Keratinocyte (primary cell): ENCODE results near the gene MPZL2. TPM values are rescaled to one million over a fixed set of nuclear protein-coding genes. Genes with fewer than 3 reads are reported as not detected.
A peak's percentile ranks its signal among the peaks of the same experiment; 100 is the strongest.

Experiments
- DNase-seq: peaks from one replicate; pipeline ENCODE4 v3.0.0-alpha.2; 2011; ENCODE audit warnings: low read depth, missing footprints, low spot score
- FAIRE-seq: peaks from 2 replicates; lab custom pipeline; 2011; peaks lifted over from hg19 to GRCh38; lab: Jason Lieb, UNC
- H2AFZ ChIP-seq: 2 replicates; pipeline ENCODE4 v1.6.0; 2012; ENCODE audit warnings: low read length, control low read depth, inconsistent platforms; ENCODE audit not compliant: control insufficient read depth
- H3K27ac ChIP-seq: 2 replicates; pipeline ENCODE4 v1.5.1; 2011; ENCODE audit warnings: low read length; ENCODE audit not compliant: control insufficient read depth, insufficient read depth
- H3K27me3 ChIP-seq: 3 replicates; pipeline ENCODE4 v1.6.0; 2011; ENCODE audit warnings: low read length; ENCODE audit not compliant: control insufficient read depth, insufficient read depth; ENCODE audit errors: extremely low read depth
- H3K36me3 ChIP-seq, 2 experiments: 2 replicates in 1 of 2; 3 replicates in 1 of 2; pipeline ENCODE4 v1.5.1; 2011; ENCODE audit warnings: low read length in 2 of 2, mild to moderate bottlenecking in 1 of 2; ENCODE audit not compliant: control insufficient read depth in 2 of 2, insufficient read depth in 2 of 2; ENCODE audit errors: extremely low read depth in 1 of 2
- H3K4me1 ChIP-seq: 3 replicates; pipeline ENCODE4 v1.5.1; 2011; ENCODE audit warnings: low read length; ENCODE audit not compliant: control insufficient read depth, insufficient read depth; ENCODE audit errors: extremely low read depth
- H3K4me2 ChIP-seq: 3 replicates; pipeline ENCODE4 v1.6.0; 2011; ENCODE audit warnings: low read depth, low read length; ENCODE audit not compliant: control insufficient read depth, insufficient read depth; ENCODE audit errors: extremely low read depth
- H3K4me3 ChIP-seq, 3 experiments: fragments of 200-600 bp in 1 of 3; sonication (generic) in 1 of 3; 2 replicates in 2 of 3; 3 replicates in 1 of 3; pipeline ENCODE4 v1.5.1; 2011 to 2016; ENCODE audit warnings: low read length in 3 of 3, mild to moderate bottlenecking in 3 of 3, control low read depth in 2 of 3, inconsistent platforms in 1 of 3, low read depth in 1 of 3, mixed read lengths in 1 of 3, mixed run types in 1 of 3, moderate library complexity in 1 of 3; ENCODE audit not compliant: control insufficient read depth in 2 of 3, insufficient read depth in 2 of 3; ENCODE audit errors: extremely low read depth in 1 of 3
- H3K79me2 ChIP-seq: 2 replicates; pipeline ENCODE4 v1.6.0; 2012; ENCODE audit warnings: low read length; ENCODE audit not compliant: control insufficient read depth, insufficient read depth
- H3K9ac ChIP-seq: 3 replicates; pipeline ENCODE4 v1.6.0; 2011; ENCODE audit warnings: low read length; ENCODE audit not compliant: control insufficient read depth, insufficient read depth; ENCODE audit errors: extremely low read depth
- H3K9me1 ChIP-seq: 3 replicates; pipeline ENCODE4 v1.6.0; 2011; ENCODE audit warnings: low read length; ENCODE audit not compliant: control insufficient read depth, insufficient read depth; ENCODE audit errors: extremely low read depth
- H3K9me3 ChIP-seq: 2 replicates; pipeline ENCODE4 v1.5.1; 2012; ENCODE audit warnings: low read depth, low read length; ENCODE audit not compliant: control insufficient read depth
- H4K20me1 ChIP-seq: 3 replicates; pipeline ENCODE4 v1.6.0; 2011; ENCODE audit warnings: low read length; ENCODE audit not compliant: control insufficient read depth, insufficient read depth; ENCODE audit errors: extremely low read depth
- CTCF ChIP-seq, 3 experiments: IDR thresholded peaks in 1 of 3; conservative IDR thresholded peaks in 1 of 3; optimal IDR thresholded peaks in 1 of 3; 2 replicates in 2 of 3; 3 replicates in 1 of 3; pipeline versions ENCODE3 to v1.5.1; 2011; ENCODE audit warnings: low read length in 3 of 3, mild to moderate bottlenecking in 3 of 3, moderate library complexity in 2 of 3, control low read depth in 1 of 3, inconsistent platforms in 1 of 3; ENCODE audit not compliant: insufficient read depth in 2 of 3; ENCODE audit errors: extremely low read depth in 1 of 3
- EZH2 ChIP-seq: IDR thresholded peaks from one replicate; pipeline ENCODE4 v1.6.1; 2012; ENCODE audit warnings: inconsistent platforms, mild to moderate bottlenecking, low read length, moderate library complexity
- dilution Hi-C: fragments of 300-500 bp; cut with MboI; formaldehyde crosslinking; loops from one replicate; pipeline ENCODE4 v1.7.0; 2020; ENCODE audit warnings: low sequenced_read_pairs; ENCODE audit not compliant: extremely low pct_ligation_motif_present
- polyA plus RNA-seq, 5 experiments: library from polyadenylated mRNA; depleted of rRNA in 3 of 5; stranded (reverse) in 3 of 5; stranded (forward) in 1 of 5; unstranded in 1 of 5; fragments of >200 nt; gene quantifications; 1 replicate in 1 of 5; 2 replicates in 3 of 5; 3 replicates in 1 of 5; pipeline versions ENCODE4 v1.2.1 to v1.2.3, GENCODE V29; 2011 to 2012; ENCODE audit warnings: missing spikeins in 2 of 5, low read depth in 1 of 5, low replicate concordance in 1 of 5

The MPZL2 gene
- polyA plus RNA-seq, 1 donor (not counting 4 experiments of a cell fraction or from before 2014, with no cell fraction given): 225 TPM

GRCh38 chr11:118243161-118243560 is 20.9 kb downstream of the MPZL2 start:
- Histone ChIP-seq H3K27ac (no peak overlapping the region), H2AFZ (no peak overlapping the region), H3K4me1 (peaks cover 18% of the 10 kb centered on the region), H3K27me3 (no peaks in the 10 kb centered on the region), H3K79me2 (peaks cover 4% of the 10 kb centered on the region), H3K36me3 (no peaks in the 10 kb centered on the region), H3K9me3 (no peaks in the 10 kb centered on the region), H3K9me1 (no peaks in the 10 kb centered on the region), H3K4me3 (no peak overlapping the region), H3K4me2 (no peak overlapping the region), H4K20me1 (no peaks in the 10 kb centered on the region), H3K9ac (no peak overlapping the region)
- dilution Hi-C loops: no loop called here
- TF ChIP-seq EZH2 (no peak), CTCF (optimal IDR thresholded peaks at IDR 0.05 in 1 of 3, IDR thresholded peaks at IDR 0.05 in 1 of 3, conservative IDR thresholded peaks at IDR 0.05 in 1 of 3; ENCODE audit: extremely low read depth in 1 of 3, insufficient read depth in 2 of 3, low read length in 3 of 3) (no peak)
- FAIRE-seq (no peak), DNase-seq (no peak)

DNA sequence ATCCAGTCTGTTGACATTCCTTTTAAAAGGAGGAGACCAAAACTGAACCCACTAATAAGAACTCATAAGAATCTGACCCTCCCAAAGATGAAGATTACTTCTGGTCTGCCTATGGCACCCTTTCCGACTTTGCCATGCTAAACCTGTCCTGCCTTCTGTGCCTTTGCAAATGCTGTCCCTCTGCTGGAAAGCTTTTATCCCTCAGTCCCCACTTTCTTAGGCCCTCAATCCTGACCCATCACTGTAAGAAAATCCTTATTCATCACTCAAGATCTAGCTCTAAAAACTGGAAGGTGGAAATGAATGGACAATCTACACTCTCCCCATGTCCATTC is 22.4 kb downstream of the MPZL2 start:
- no peak for FAIRE-seq
- Histone ChIP-seq H3K4me3 (peak overlapping the region in 1 of 3 experiments; percentile 34), H3K9me3 (no peaks in the 10 kb centered on the region), H2AFZ (no peak overlapping the region), H3K79me2 (peaks cover 4% of the 10 kb centered on the region), H3K36me3 (peaks cover 0 to 2% of the 10 kb centered on the region in 2 experiments), H3K9me1 (no peaks in the 10 kb centered on the region), H3K4me1 (peaks cover 18% of the 10 kb centered on the region), H3K9ac (no peak overlapping the region), H3K27me3 (no peaks in the 10 kb centered on the region), H3K27ac (peak overlapping the region; percentile 33), H4K20me1 (no peaks in the 10 kb centered on the region), H3K4me2 (peak overlapping the region; percentile 83)
- dilution Hi-C loops: no loop called here
- no peak for DNase-seq
- no peak for TF ChIP-seq EZH2
- no peak for TF ChIP-seq CTCF (optimal IDR thresholded peaks at IDR 0.05 in 1 of 3, IDR thresholded peaks at IDR 0.05 in 1 of 3, conservative IDR thresholded peaks at IDR 0.05 in 1 of 3; ENCODE audit: extremely low read depth in 1 of 3, insufficient read depth in 2 of 3, low read length in 3 of 3)
